ENCODE measurements around the gene CDYL2.

Gene CDYL2

DNA sequence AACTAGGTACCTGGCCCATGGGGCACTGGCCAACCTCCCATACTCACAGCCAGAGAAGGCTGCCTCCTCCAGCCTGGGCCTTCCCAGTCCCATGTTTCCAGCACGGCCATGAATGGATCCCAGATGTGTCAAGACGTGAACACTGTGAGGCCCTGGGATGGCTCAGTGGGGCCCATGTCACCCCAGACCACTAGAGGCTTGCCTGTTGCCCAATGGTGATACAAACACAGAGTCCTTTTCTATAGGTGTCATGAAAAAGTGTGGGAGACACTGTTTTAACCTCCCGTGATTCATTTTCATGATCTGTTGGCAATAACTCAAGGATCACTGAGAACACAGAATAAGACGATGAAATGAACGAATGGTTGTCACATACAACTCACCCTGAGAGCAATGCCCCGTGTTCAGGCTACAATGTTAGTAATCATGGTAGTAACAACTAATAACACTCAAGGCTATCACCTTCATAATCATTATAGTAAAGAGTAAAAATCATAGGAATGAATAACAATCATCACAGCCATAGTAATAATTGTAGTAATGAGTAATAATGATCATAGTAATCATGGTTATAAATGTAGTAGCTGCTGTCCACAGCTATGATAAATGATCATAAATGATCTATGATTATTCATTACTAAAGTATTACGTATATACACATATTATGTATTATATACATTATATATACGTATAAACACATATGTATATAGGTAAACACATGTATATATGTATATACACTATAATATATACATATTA is 199.6 kb downstream of the CDYL2 start:
- TF ChIP-seq, protein P1, sequence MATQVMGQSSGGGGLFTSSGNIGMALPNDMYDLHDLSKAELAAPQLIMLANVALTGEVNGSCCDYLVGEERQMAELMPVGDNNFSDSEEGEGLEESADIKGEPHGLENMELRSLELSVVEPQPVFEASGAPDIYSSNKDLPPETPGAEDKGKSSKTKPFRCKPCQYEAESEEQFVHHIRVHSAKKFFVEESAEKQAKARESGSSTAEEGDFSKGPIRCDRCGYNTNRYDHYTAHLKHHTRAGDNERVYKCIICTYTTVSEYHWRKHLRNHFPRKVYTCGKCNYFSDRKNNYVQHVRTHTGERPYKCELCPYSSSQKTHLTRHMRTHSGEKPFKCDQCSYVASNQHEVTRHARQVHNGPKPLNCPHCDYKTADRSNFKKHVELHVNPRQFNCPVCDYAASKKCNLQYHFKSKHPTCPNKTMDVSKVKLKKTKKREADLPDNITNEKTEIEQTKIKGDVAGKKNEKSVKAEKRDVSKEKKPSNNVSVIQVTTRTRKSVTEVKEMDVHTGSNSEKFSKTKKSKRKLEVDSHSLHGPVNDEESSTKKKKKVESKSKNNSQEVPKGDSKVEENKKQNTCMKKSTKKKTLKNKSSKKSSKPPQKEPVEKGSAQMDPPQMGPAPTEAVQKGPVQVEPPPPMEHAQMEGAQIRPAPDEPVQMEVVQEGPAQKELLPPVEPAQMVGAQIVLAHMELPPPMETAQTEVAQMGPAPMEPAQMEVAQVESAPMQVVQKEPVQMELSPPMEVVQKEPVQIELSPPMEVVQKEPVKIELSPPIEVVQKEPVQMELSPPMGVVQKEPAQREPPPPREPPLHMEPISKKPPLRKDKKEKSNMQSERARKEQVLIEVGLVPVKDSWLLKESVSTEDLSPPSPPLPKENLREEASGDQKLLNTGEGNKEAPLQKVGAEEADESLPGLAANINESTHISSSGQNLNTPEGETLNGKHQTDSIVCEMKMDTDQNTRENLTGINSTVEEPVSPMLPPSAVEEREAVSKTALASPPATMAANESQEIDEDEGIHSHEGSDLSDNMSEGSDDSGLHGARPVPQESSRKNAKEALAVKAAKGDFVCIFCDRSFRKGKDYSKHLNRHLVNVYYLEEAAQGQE (IDR thresholded peaks at IDR 0.05; ENCODE audit: insufficient read depth in 1 of 2, low read depth in 2 of 2, low read length in 2 of 2): no peak
- no peak for TF ChIP-seq SIN3A (IDR thresholded peaks at IDR 0.05; ENCODE audit: borderline replicate concordance, insufficient read depth, low read length)

- TF ChIP-seq FOXP2 (optimal IDR thresholded peaks at IDR 0.05; ENCODE audit: borderline replicate concordance, extremely low read depth, extremely low read length, insufficient read depth) (no peak), POLR2AphosphoS5 (IDR thresholded peaks at IDR 0.05; ENCODE audit: low read depth, low read length) (no peak), TAF1 (IDR thresholded peaks at IDR 0.05; ENCODE audit: borderline replicate concordance, insufficient read depth, low read length) (no peak), SIN3A (IDR thresholded peaks at IDR 0.05; ENCODE audit: borderline replicate concordance, insufficient read depth, low read length) (no peak)
- TF ChIP-seq, protein P1 (IDR thresholded peaks at IDR 0.05; ENCODE audit: insufficient read depth in 1 of 2, low read depth in 2 of 2, low read length in 2 of 2): no peak
Observed at GRCh38 chr16:80602894-80603293, 201.5 kb downstream of the CDYL2 start.

DNA sequence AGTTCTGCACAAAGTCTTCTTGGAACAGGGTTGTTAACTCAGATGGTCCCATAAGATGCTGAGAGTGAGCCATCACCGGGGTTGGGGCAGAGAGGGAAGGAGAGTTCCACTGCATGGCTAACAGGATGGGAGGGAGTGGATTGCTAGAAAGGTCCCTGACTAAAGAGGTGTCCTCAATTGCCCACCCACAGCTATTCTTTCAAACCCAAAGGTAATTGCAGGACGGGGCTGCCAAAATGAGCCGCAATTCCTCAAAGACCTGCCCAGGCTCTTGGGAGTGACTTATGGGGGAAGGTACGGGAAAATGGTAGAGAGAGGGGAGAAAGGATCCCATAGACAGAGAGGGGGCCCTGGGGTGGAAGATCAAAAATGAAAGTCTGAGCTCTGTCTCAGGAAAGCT is 203.2 kb downstream of the CDYL2 start:
- TF ChIP-seq, protein P1 (IDR thresholded peaks at IDR 0.05; ENCODE audit: insufficient read depth in 1 of 2, low read depth in 2 of 2, low read length in 2 of 2): no peak
- TF ChIP-seq FOXP2 (optimal IDR thresholded peaks at IDR 0.05; ENCODE audit: borderline replicate concordance, extremely low read depth, extremely low read length, insufficient read depth) (no peak), SIN3A (IDR thresholded peaks at IDR 0.05; ENCODE audit: borderline replicate concordance, insufficient read depth, low read length) (no peak)

DNA sequence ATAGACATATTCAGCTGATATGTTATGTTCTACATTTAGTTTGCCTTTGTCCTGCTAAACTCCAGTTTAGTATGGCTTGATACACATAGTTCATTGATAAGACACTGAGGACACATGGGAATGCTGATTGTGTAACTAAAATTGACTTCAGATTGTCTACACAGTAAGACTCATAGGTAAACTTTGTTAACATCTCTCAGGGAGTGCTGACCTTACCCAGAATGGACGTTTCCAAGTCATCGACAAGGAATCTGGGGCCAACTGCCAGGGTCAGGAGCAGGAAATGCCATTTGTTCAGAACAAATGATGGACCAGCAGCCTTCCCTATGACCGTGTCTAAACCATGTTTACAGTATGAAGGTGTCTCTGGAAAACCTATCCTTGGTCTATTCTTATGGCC is 204.9 kb downstream of the CDYL2 start:
- TF ChIP-seq TAF1 (IDR thresholded peaks at IDR 0.05; ENCODE audit: borderline replicate concordance, insufficient read depth, low read length): no peak
- no peak for TF ChIP-seq SIN3A (IDR thresholded peaks at IDR 0.05; ENCODE audit: borderline replicate concordance, insufficient read depth, low read length)
- no peak for TF ChIP-seq POLR2AphosphoS5 (IDR thresholded peaks at IDR 0.05; ENCODE audit: low read depth, low read length)
- TF ChIP-seq, protein P1 (IDR thresholded peaks at IDR 0.05; ENCODE audit: insufficient read depth in 1 of 2, low read depth in 2 of 2, low read length in 2 of 2): no peak
- TF ChIP-seq FOXP2 (optimal IDR thresholded peaks at IDR 0.05; ENCODE audit: borderline replicate concordance, extremely low read depth, extremely low read length, insufficient read depth): no peak
